Hematopoietic multipotent progenitor cell (in vitro differentiated cells): ENCODE data around the gene NUTM2G. TPM values are rescaled to one million over a fixed set of nuclear protein-coding genes. Genes with fewer than 3 reads are reported as not detected.
"Not testable (repeated sequence)": the region's sequence is repeated elsewhere in the genome, so short reads cannot be mapped to it uniquely, and the experiment has no call there.

Experiments used
- DNase-seq, 3 donors: peaks; one replicate each; pipeline ENCODE4 v3.0.0-alpha.2; 2011 to 2015; ENCODE audit warnings: low read depth in 2 of 3, low spot score in 2 of 3
- total RNA-seq: library from RNA; depleted of rRNA; stranded (reverse); fragments of >200 nt; gene quantifications from one replicate; pipeline ENCODE4 v1.2.3, GENCODE V29; 2012

The NUTM2G gene, protein sequence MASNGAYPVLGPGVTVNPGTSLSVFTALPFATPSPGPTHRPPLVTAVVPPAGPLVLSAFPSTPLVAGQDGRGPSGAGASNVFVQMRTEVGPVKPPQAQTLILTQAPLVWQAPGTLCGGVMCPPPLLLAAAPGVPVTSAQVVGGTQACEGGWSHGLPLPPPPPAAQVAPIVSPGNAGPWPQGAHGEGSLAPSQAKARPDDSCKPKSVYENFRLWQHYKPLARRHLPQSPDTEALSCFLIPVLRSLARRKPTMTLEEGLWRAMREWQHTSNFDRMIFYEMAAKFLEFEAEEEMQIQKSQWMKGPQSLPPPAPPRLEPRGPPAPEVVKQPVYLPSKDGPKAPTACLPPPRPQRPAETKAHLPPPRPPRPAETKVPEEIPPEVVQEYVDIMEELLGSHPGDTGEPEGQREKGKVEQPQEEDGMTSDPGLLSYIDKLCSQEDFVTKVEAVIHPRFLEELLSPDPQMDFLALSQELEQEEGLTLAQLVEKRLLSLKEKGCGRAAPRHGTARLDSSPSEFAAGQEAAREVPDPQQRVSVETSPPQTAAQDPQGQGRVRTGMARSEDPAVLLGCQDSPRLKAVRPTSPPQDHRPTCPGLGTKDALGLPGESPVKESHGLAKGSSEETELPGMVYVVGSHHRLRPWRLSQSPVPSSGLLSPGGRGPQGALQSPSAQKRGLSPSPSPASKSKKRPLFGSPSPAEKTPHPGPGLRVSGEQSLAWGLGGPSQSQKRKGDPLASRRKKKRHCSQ
- total RNA-seq, result not detected

DNA sequence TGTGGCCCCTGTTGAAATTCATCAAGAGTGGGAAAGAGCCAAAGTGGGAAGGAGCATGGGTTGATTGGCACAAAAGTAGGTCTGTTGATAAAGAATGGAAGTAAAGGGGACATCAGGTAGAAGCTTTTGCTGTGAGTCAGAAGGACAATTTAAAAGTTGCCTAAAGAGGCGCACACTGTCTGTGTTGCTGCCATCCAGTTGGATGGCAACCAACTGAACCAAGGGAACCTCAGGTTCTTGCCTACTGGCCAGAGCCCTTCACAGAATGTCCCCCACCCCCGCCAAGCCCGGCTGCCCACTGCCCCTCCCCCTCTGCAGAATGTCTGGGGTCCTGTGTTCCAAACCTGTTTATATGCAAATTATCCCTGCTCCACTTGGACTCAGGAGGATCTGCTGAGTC is at the start of gene NUTM2G:
Gene NUTM2G, plus strand, starts transcription at position 301 of the 400 bp plus-strand sequence. CDS start 182 bp downstream, outside the sequence.
- not testable (repeated sequence) for DNase-seq

- no peak for DNase-seq
Observed at GRCh38 chr9:96883922-96884321, 44.7 kb upstream of the NUTM2G start.

DNA sequence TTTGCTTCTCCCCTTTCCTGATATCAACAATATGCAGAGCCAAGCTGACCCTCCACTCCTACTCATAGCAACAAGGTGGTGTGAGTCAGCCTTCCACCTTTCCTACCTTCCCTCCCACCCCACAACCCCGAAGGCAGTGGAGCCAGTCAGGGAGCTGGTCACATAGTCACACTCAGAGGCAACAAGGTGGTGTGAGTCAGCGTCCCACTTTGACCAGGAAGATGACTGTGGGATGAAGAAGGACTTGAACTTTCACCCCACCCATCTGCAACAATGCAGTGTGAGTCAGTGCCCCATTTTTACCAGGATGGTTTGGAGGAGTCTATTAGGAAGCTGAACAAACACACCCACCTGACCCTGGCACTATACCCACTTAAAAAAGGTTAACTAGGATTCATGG is 44.2 kb upstream of the NUTM2G start:
- no peak for DNase-seq

- no peak for DNase-seq
Observed at GRCh38 chr9:96885424-96885823, 43.2 kb upstream of the NUTM2G start.

DNA sequence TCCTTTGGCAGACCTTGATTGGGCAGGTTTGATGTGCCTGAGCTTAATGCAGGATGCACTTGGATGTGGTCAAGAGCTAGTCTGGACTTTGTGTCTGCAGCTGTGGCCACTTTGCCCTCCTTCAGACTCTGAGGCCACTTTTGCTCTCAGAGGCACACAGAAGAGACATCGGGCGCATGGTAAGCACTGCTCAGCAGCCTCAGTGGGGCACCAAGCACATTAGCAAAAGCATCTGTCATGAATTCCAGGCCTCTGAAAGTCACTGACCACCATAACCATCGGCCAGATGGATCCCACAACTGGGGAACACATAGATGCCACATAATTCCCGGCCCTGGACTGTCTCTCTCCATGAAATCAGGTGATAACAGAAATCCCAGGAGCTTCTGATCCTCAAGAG is 40.1 kb upstream of the NUTM2G start:
- DNase-seq, result no peak

DNA sequence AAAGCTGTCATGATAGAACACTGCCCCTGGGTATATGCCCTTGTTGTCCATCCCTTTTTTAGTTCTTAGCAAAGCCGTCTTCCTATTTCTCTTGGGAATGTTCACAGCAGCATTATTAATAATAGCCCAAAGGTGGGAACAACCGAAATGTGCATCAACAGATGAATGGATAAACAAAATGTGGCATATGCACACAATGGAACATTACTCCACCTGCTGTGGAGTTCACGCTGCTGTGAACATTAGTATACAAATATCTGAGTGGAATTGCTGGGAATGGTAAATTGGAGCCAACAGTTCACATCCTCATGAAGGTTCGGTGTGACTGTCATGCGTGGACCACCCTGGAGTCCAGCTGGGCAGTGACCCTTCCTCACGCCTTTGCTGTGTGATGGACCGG is 36.5 kb upstream of the NUTM2G start:
- no peak for DNase-seq

- DNase-seq, result not testable (repeated sequence)
Observed at GRCh38 chr9:96900010-96900409, 28.6 kb upstream of the NUTM2G start.

GRCh38 chr9:96904947-96905722 is 23.5 kb upstream of the NUTM2G start:
- not testable (repeated sequence) for DNase-seq

GRCh38 chr9:96908479-96908878 is 20.2 kb upstream of the NUTM2G start:
- not testable (repeated sequence) for DNase-seq

GRCh38 chr9:96915539-96915938 is 13.1 kb upstream of the NUTM2G start:
- DNase-seq, result not testable (repeated sequence)

DNA sequence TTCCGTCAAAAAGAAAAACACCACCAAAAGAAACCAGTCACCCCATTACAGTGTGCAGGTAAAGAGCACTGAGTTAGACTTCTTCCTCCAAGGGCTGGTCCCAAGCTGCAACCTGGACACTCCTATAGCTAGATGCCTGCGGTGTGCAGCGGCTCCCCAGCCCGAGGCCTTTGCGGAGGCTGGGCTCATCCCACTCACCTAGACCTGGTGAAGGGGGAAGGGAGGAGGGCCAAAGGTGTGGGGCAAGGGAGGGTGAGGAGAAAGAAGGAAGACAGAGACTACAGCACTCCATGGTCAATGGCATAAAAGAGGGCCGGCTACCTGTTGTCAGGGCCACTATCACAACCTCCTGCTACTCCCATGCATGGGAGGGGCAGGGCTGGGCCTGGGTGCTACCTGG is 12.1 kb upstream of the NUTM2G start:
- DNase-seq, result not testable (repeated sequence)

DNA sequence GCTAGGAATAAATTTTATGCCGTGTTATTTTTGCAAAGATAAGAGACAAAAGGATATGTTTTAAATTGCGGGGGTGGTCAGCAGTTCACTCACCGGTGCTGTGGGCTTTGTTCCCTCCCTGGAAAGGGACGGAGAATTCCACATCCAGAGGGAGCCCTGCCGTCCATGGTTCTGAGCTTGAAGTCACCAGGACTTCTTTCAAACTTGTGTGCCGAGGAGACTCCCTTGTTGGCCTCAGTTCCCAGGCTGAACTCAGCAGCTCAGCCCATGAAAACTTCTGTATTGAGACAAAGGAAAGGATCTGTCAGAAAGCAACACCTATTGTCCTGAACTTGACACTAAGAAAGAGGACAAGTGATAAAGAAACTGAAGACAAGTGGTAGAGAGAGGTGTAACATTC is 10.1 kb upstream of the NUTM2G start:
- not testable (repeated sequence) for DNase-seq

- DNase-seq, result not testable (repeated sequence)
Observed at GRCh38 chr9:96920803-96921202, 7.8 kb upstream of the NUTM2G start.

- not testable (repeated sequence) for DNase-seq
Observed at GRCh38 chr9:96925587-96925986, 3.1 kb upstream of the NUTM2G start.

GRCh38 chr9:96931665-96932064 is 3.0 kb downstream of the NUTM2G start:
- not testable (repeated sequence) for DNase-seq

DNA sequence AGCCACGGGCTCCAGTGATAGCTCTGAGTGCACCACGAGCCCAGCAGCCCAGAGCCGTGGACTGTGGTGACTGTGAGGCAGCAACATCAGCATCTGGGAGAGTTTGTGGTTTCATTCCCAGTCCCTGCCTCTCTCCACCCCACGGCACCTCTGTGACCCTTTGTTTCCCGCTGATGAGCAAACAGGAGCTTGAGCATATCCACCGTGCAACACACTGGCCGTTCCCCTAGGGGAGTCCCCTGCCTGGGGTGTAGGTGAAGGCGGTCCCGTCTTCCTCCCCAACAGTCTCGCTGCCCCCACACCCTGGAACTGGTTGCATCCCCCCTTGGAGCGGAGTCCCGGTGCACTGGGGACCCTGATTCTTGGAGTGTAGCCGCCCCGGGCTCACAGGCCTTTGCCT is 5.5 kb downstream of the NUTM2G start:
- DNase-seq, result not testable (repeated sequence)

DNA sequence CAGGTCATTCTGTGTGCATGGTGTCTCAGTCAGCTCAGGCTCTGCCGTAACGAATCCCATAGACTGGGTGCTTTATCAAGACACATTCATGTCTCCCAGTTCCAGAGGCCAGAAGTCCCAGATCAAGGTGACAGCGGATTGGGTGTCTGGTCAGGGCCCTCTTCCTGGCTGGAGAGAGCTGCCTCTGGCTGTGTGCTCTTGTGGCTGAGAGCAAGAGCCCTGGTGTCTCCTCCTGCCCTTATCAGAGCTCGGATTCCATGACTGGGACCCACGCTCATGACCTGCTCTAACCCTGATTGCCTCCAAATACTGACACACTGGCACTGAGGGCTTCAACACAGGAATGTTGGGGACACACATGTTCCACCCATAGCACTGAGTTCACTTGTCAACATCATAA is 6.1 kb downstream of the NUTM2G start:
- DNase-seq, result not testable (repeated sequence)

- not testable (repeated sequence) for DNase-seq
Observed at GRCh38 chr9:96935401-96935800, 6.8 kb downstream of the NUTM2G start.

GRCh38 chr9:96937442-96937841 is 8.8 kb downstream of the NUTM2G start:
- not testable (repeated sequence) for DNase-seq

- DNase-seq, result not testable (repeated sequence)
Observed at GRCh38 chr9:96938957-96939665, 10.5 kb downstream of the NUTM2G start.
